HepG2 (cell line): ENCODE measurements around the gene DYNLT2B. TPM values are rescaled to one million over a fixed set of nuclear protein-coding genes. Genes with fewer than 3 reads are reported as not detected.
A peak's percentile ranks its signal among the peaks of the same experiment; 100 is the strongest.

Experiments used
- AGO1 ChIP-seq: fragments of 200-400 bp; formaldehyde crosslinking; IDR thresholded peaks from 2 replicates; pipeline ENCODE4 v1.6.1; 2017; ENCODE audit warnings: mild to moderate bottlenecking, low read depth, low read length, moderate library complexity; ENCODE audit not compliant: poor library complexity, severe bottlenecking
- ATF7 ChIP-seq, 2 experiments: fragments of 450-650 bp in 1 of 2; sonication (generic) in 1 of 2; formaldehyde crosslinking in 1 of 2; IDR thresholded peaks; 2 replicates each; pipeline versions ENCODE4 v1.4.0 to v1.6.1; 2016 to 2020; ENCODE audit warnings: antibody characterized with exemption in 1 of 2, mild to moderate bottlenecking in 1 of 2, missing genetic modification reagents in 1 of 2
- ATM ChIP-seq: fragments of 450-650 bp; IDR thresholded peaks from 2 replicates; pipeline ENCODE4 v1.7.1; 2017; ENCODE audit warnings: mild to moderate bottlenecking, borderline replicate concordance
- CENPT ChIP-seq: sonication (generic); formaldehyde crosslinking; IDR thresholded peaks from 2 replicates; pipeline ENCODE4 v1.8.0; 2022; ENCODE audit warnings: low read depth, mild to moderate bottlenecking, moderate library complexity, missing genetic modification reagents
- GATAD1 ChIP-seq: IDR thresholded peaks from 2 replicates; pipeline ENCODE4 v1.6.1; 2016; ENCODE audit warnings: missing genetic modification reagents, missing compliant biosample characterization
- HMG20B ChIP-seq: conservative IDR thresholded peaks from 2 replicates; pipeline ENCODE4 v1.6.1; 2016; ENCODE audit warnings: missing genetic modification reagents, missing compliant biosample characterization
- HNRNPLL ChIP-seq: fragments of 200-400 bp; formaldehyde crosslinking; IDR thresholded peaks from 2 replicates; pipeline ENCODE4 v1.6.1; 2017; ENCODE audit warnings: mild to moderate bottlenecking, low read depth, low read length; ENCODE audit not compliant: poor library complexity, severe bottlenecking
- NFRKB ChIP-seq: fragments of 450-650 bp; IDR thresholded peaks from 2 replicates; pipeline ENCODE4 v1.6.1; 2017
- NR2F6 ChIP-seq, 2 experiments: IDR thresholded peaks; 2 replicates each; pipeline ENCODE4 v1.6.1; 2016; ENCODE audit warnings: antibody characterized with exemption in 1 of 2, mild to moderate bottlenecking in 1 of 2
- SOX6 ChIP-seq, 2 experiments: fragments of 450-650 bp in 1 of 2; sonication (generic) in 1 of 2; formaldehyde crosslinking in 1 of 2; IDR thresholded peaks; 2 replicates each; pipeline versions ENCODE4 v1.4.0 to v1.6.1; 2017 to 2020; ENCODE audit warnings: antibody characterized with exemption in 1 of 2, mild to moderate bottlenecking in 1 of 2, missing genetic modification reagents in 1 of 2
- ZNF143 ChIP-seq: sonication (generic); formaldehyde crosslinking; IDR thresholded peaks from 2 replicates; pipeline ENCODE4 v1.4.0; 2020; ENCODE audit warnings: missing genetic modification reagents
- ZNF230 ChIP-seq: sonication (generic); formaldehyde crosslinking; IDR thresholded peaks from 2 replicates; pipeline ENCODE4 v1.4.0; 2020; ENCODE audit warnings: mild to moderate bottlenecking, missing genetic modification reagents
- ZNF30 ChIP-seq: sonication (generic); formaldehyde crosslinking; IDR thresholded peaks from 2 replicates; pipeline ENCODE4 v1.5.0; 2020; ENCODE audit warnings: mild to moderate bottlenecking, missing genetic modification reagents
- ZNF33A ChIP-seq: sonication (generic); formaldehyde crosslinking; IDR thresholded peaks from 2 replicates; pipeline ENCODE4 v1.5.1; 2020; ENCODE audit warnings: missing genetic modification reagents, mild to moderate bottlenecking, moderate library complexity, borderline replicate concordance
- ZNF713 ChIP-seq: sonication (generic); formaldehyde crosslinking; IDR thresholded peaks from 2 replicates; pipeline ENCODE4 v1.4.0; 2020; ENCODE audit warnings: mild to moderate bottlenecking, missing genetic modification reagents
- ZNF775 ChIP-seq: sonication (generic); formaldehyde crosslinking; IDR thresholded peaks from 2 replicates; pipeline ENCODE4 v1.4.0; 2020; ENCODE audit warnings: missing genetic modification reagents, mild to moderate bottlenecking, moderate library complexity, borderline replicate concordance
- ZNF839 ChIP-seq: sonication (generic); formaldehyde crosslinking; IDR thresholded peaks from 2 replicates; pipeline ENCODE4 v1.4.0; 2020; ENCODE audit warnings: missing genetic modification reagents, mild to moderate bottlenecking, borderline replicate concordance
- polyA plus RNA-seq, 8 experiments: library from polyadenylated mRNA; depleted of rRNA in 3 of 8; stranded (reverse) in 7 of 8; unstranded in 1 of 8; fragments of >200 nt; fragmentation: Illumina TruSeq in 4 of 8; extraction: Trizol in 4 of 8; gene quantifications; 2 replicates each; pipeline versions ENCODE4 v1.2.1 to v1.2.3, GENCODE V29; 2011 to 2016; ENCODE audit warnings: low read depth in 4 of 8, missing spikeins in 1 of 8, mixed read lengths in 1 of 8; ENCODE audit not compliant: insufficient read depth in 1 of 8
- total RNA-seq, 5 experiments: library from RNA; depleted of rRNA; stranded (reverse); fragments of >200 nt; fragmentation: Illumina TruSeq; extraction: Trizol; gene quantifications; 2 replicates each; pipeline ENCODE4 v1.2.3, GENCODE V29; 2016; ENCODE audit warnings: low read depth in 1 of 5
- TF ChIP-seq, protein P1 (sequence below): sonication (generic); formaldehyde crosslinking; IDR thresholded peaks from 2 replicates; pipeline ENCODE4 v1.4.0; 2020; ENCODE audit warnings: missing genetic modification reagents, mild to moderate bottlenecking, borderline replicate concordance
- TF ChIP-seq, protein P2 (sequence below): sonication (generic); formaldehyde crosslinking; IDR thresholded peaks from 2 replicates; pipeline ENCODE4 v1.8.0; 2022; ENCODE audit warnings: mild to moderate bottlenecking, missing genetic modification reagents, borderline replicate concordance

The DYNLT2B gene
- total and polyA plus RNA-seq, 2 of the 13 experiments (the other 11 are each of a cell fraction or from before 2014, with no cell fraction given) = 4.0 to 7.0 TPM

DNA sequence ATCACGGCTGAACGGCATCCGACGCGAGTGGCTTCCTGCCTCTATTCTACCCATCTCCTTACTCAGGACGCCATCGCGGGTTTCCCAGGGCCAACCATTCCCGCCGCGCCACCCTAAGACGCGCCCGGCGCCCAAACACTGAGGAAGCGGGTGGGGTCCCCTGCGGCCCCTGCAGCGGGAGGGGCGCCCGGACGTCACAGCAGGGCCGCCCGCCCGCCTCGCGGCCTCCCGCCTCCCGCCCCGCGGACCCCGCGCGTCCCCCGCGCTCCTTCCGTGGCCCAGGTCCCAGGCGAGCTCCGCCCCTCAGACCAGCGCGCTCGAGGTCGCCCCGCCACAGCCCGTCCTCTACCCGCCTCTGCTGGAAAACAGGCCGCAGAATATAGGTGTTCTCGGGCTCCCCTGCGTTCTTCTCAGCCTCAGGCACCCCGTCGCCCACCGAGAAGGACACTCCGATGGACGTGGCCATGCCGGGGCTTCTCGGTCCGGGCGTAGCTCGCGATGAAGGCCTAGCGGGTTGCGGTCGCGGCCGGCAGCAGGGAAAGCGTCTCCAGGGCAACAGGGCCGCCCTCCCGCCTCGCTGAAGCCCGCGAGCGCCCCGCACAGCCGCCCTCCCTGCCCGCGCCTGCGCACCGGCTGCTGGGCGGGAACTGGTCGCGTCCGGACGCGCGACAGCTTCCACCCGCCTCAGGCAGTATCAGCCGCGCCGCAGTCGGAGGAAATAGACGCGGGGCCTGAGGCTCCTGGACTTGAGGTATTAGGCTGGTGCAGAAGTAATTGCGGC is at the start of gene DYNLT2B (continued):
- TF ChIP-seq NR2F6 (IDR thresholded peaks at IDR 0.05) = no peak
- TF ChIP-seq NR2F6 (CRISPR knock-in tag; IDR thresholded peaks at IDR 0.05) = no peak
- TF ChIP-seq ZNF839 = peak; percentile 56; the same call in 1 of the 2 replicates
- TF ChIP-seq ATM = no peak
- TF ChIP-seq HNRNPLL = peak; percentile 75
- TF ChIP-seq ZNF143 (CRISPR knock-in tag) = 0 out of 2 replicates have a peak, but pooled peaks have one; percentile 14
- no peak for TF ChIP-seq ZNF775 (CRISPR knock-in tag)
- TF ChIP-seq NFRKB = no peak
- no peak for TF ChIP-seq ZNF33A (CRISPR knock-in tag)
- TF ChIP-seq HMG20B (CRISPR knock-in tag) = no peak
- TF ChIP-seq ZNF30 (CRISPR knock-in tag) = no peak; the same call in 1 of the 2 replicates
- TF ChIP-seq, protein P1, sequence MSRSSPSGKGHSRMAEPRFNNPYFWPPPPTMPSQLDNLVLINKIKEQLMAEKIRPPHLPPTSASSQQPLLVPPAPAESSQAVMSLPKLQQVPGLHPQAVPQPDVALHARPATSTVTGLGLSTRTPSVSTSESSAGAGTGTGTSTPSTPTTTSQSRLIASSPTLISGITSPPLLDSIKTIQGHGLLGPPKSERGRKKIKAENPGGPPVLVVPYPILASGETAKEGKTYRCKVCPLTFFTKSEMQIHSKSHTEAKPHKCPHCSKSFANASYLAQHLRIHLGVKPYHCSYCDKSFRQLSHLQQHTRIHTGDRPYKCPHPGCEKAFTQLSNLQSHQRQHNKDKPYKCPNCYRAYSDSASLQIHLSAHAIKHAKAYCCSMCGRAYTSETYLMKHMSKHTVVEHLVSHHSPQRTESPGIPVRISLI = no peak
- TF ChIP-seq ZNF230 = peak; percentile 84
- TF ChIP-seq ATF7 (IDR thresholded peaks at IDR 0.05) = no peak
- no peak for TF ChIP-seq ATF7 (CRISPR knock-in tag; IDR thresholded peaks at IDR 0.05)
- TF ChIP-seq, protein P2, sequence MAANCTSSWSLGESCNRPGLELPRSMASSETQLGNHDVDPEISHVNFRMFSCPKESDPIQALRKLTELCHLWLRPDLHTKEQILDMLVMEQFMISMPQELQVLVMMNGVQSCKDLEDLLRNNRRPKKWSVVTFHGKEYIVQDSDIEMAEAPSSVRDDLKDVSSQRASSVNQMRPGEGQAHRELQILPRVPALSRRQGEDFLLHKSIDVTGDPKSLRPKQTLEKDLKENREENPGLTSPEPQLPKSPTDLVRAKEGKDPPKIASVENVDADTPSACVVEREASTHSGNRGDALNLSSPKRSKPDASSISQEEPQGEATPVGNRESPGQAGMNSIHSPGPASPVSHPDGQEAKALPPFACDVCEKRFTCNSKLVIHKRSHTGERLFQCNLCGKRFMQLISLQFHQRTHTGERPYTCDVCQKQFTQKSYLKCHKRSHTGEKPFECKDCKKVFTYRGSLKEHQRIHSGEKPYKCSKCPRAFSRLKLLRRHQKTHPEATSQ = no peak
- TF ChIP-seq ZNF713 (CRISPR knock-in tag) = no peak
- TF ChIP-seq AGO1 = peak; percentile 75
- TF ChIP-seq GATAD1 (CRISPR knock-in tag) = peak; percentile 60
- no peak for TF ChIP-seq SOX6 (IDR thresholded peaks at IDR 0.05)
- peak; percentile 58; the same call in 1 of the 2 replicates for TF ChIP-seq SOX6 (CRISPR knock-in tag; IDR thresholded peaks at IDR 0.05)
- TF ChIP-seq CENPT (CRISPR knock-in tag) = 0 out of 2 replicates have a peak, but pooled peaks have one; percentile 24
